IPS-18c (cell line): ENCODE measurements around the gene TSPAN15.

Experiments used
- H3K4me3 ChIP-seq: 2 replicates; pipeline ENCODE4 v1.7.0; 2013; ENCODE audit warnings: low read depth, mild to moderate bottlenecking, low read length, moderate library complexity; ENCODE audit not compliant: insufficient read depth
- H3K9me3 ChIP-seq: one replicate; pipeline ENCODE4 v1.6.1; 2013; ENCODE audit warnings: mild to moderate bottlenecking, low read length, moderate library complexity; ENCODE audit not compliant: control insufficient read depth, insufficient read depth

TSPAN15 gene

DNA sequence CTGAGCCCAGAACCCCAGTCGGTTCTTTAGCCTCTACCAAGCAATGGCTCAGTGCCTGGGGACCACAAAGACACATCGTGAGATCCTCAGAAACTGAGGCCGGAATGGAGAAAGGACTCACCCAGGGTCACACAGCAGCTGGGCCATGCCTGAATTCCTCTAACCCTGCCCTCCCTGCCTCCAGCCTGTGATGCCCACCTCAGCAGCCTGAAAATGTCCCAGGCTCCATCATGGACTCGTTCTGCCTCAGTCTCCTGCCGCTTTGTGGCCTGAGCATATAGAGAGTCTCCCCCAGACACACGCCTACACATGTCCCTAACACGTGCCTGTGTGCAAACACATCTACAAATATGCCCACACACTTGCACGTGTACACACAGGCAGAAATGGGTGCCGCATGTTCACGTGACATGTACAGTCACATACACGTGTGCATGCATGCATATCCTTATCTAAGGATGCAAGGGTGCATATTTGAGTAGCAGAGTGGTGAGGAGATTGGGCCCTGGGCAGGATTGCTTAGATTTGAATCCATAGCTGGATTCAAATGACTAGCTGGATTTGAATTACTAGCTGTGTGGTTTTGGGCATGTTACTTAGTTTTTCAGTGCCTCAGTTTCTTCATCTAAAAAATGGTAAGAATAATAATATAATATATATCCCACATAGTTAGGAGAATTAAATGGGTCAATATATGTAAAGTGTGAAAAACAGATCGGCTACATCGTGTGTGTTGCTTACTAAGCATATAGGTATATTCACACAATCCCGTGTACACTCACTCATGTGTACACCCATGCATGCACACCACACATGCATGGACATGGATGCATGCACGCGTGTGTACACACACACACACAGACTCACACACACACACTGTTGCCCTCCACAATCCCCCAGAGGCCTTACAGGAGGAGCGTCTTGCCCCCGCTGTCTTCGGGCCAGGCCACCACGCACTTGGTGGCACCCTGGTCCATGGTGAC is 36.9 kb upstream of the TSPAN15 start:
- H3K9me3 ChIP-seq, result no peaks in the 10 kb centered on the region
- H3K4me3 ChIP-seq, result no peak overlapping the region

DNA sequence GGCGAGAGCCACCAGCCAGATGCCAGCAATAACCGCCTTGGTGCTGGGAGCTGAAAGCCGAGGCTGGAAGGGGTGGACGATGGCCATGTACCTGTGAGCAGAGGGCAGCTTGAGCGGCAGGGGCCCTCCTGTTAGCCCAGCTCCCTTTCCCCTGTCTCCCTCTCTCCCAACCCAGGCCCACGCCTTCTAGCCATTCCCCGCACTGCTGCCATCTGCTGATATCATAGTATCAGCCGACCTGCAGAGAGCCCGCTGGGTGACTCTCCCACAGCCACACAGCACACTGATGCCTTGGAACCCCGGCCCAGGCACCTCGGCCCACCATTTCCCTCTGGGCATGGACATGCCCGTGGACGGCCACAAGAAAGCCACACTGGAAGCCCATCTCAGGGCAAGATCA is 36.2 kb upstream of the TSPAN15 start:
- Histone ChIP-seq H3K4me3 (no peak overlapping the region), H3K9me3 (no peaks in the 10 kb centered on the region)

- Histone ChIP-seq H3K4me3 (no peak overlapping the region), H3K9me3 (no peaks in the 10 kb centered on the region)
Observed at GRCh38 chr10:69415951-69416350, 35.3 kb upstream of the TSPAN15 start.

- no peaks in the 10 kb centered on the region for H3K9me3 ChIP-seq
Observed at GRCh38 chr10:69416695-69417094, 34.6 kb upstream of the TSPAN15 start, which contains the start of gene TACR2. TACR2 (minus strand) TSS chr10:69416918; CDS start chr10:69416323, 595 bp downstream.

DNA sequence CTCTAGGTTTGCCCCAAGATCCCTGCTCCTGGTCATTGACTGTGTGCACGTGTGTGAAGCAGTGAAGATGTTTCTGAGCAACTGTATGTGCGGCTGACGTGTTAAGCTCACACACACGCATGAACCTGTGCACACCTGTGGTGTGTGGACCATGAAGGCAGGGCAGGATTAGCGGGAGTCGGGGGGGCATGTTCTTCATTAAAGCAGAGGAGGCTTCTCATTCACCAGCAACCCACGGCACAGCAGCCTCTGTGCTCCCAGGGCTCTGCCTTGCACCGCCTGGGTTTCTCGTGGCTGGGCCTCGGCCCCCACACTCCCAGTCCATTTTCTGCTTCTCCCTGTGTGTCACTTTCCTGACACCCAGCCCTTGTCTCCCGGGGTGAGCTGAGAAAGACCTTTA is 33.7 kb upstream of the TSPAN15 start:
- no peaks in the 10 kb centered on the region for H3K9me3 ChIP-seq
- H3K4me3 ChIP-seq, result no peak overlapping the region

More at GRCh38 chr10:69416695-69417094, 34.6 kb upstream of the TSPAN15 start, which contains the start of gene TACR2:
- no peak within 1 kb of the TSS for H3K4me3 ChIP-seq

DNA sequence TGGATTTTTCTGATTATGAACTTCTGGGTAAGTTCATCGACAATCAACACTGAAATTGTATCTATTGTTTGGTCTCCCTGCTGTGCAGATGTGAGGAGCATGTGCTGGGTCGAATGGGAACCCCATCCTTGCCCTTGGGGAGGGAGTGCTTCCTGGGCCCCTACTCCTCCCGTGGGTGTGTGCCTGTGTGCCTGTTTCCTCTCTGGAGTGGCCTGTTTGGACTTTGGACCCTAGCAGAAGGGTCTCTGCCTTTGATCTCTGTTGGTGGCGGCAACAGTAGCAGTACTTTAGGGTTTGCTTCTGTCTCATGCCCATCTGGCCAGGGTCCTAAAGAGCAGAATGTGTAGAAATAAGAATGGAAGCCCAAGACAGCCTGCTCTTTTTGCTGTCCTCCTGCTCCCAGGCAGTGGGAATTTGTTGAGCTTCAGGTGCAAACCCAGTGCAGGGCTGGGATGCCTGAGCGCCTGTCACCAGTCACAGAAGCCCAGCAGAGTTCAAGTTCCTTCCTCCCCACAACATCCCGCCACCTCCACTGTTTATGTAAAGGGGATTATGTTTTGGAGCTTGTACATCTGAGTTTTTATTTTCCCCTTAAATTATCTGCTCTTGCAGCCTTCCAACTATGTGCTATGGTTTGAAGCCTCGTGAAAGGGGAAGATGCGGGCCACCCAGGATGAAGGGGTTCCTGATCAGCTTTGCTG is 33.1 kb upstream of the TSPAN15 start:
- Histone ChIP-seq H3K4me3 (no peak overlapping the region), H3K9me3 (no peaks in the 10 kb centered on the region)

- H3K9me3 ChIP-seq, result no peaks in the 10 kb centered on the region
Observed at GRCh38 chr10:69419096-69419743, 32.0 kb upstream of the TSPAN15 start.

GRCh38 chr10:69419744-69420126 is 31.5 kb upstream of the TSPAN15 start:
- no peak overlapping the region for H3K4me3 ChIP-seq

More at GRCh38 chr10:69419096-69419743, 32.0 kb upstream of the TSPAN15 start:
- H3K4me3 ChIP-seq, result no peak overlapping the region

GRCh38 chr10:69421611-69422308 is 29.5 kb upstream of the TSPAN15 start:
- Histone ChIP-seq H3K4me3 (no peak overlapping the region), H3K9me3 (no peaks in the 10 kb centered on the region)

More at GRCh38 chr10:69419744-69420126, 31.5 kb upstream of the TSPAN15 start:
- no peaks in the 10 kb centered on the region for H3K9me3 ChIP-seq

- no peaks in the 10 kb centered on the region for H3K9me3 ChIP-seq
Observed at GRCh38 chr10:69422676-69423075, 28.6 kb upstream of the TSPAN15 start.

GRCh38 chr10:69425041-69425440 is 26.2 kb upstream of the TSPAN15 start:
- H3K4me3 ChIP-seq, result no peak overlapping the region
- no peaks in the 10 kb centered on the region for H3K9me3 ChIP-seq

More at GRCh38 chr10:69422676-69423075, 28.6 kb upstream of the TSPAN15 start:
- no peak overlapping the region for H3K4me3 ChIP-seq

- Histone ChIP-seq H3K4me3 (no peak overlapping the region), H3K9me3 (no peaks in the 10 kb centered on the region)
Observed at GRCh38 chr10:69425511-69426298, 25.6 kb upstream of the TSPAN15 start.

GRCh38 chr10:69426376-69426727 is 24.9 kb upstream of the TSPAN15 start:
- no peak overlapping the region for H3K4me3 ChIP-seq

GRCh38 chr10:69428165-69428564 is 23.1 kb upstream of the TSPAN15 start:
- Histone ChIP-seq H3K9me3 (no peaks in the 10 kb centered on the region), H3K4me3 (no peak overlapping the region)

More at GRCh38 chr10:69426376-69426727, 24.9 kb upstream of the TSPAN15 start:
- H3K9me3 ChIP-seq, result no peaks in the 10 kb centered on the region

GRCh38 chr10:69434169-69434568 is 17.1 kb upstream of the TSPAN15 start:
- H3K4me3 ChIP-seq, result no peak overlapping the region
- H3K9me3 ChIP-seq, result peaks cover 2% of the 10 kb centered on the region

DNA sequence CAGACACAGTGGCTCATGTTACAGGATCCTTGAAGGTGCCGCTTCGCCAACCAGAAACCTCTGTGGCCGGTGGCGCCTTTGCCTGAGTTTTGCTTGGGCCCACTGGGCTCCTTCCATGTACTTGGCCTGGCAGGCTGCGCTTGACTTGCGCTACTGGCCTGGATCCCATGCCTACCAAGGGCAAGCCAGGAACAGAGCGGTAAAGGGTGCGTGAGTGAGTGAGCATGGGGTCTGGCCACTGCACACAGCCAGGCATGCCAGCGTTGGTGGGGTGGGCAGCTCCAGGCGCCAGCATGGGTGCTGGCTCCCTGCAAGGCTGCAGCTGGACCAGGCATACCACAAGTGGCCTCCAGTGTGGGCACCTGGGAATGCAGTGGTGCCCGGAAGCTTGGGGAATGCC is 16.3 kb upstream of the TSPAN15 start:
- H3K9me3 ChIP-seq, result peaks cover 2% of the 10 kb centered on the region
- H3K4me3 ChIP-seq, result no peak overlapping the region
